Measurements from ENCODE around the gene ERI2.
"Not testable (repeated sequence)": the region's sequence is repeated elsewhere in the genome, so short reads cannot be mapped to it uniquely, and the experiment has no call there.

The ERI2 gene

DNA sequence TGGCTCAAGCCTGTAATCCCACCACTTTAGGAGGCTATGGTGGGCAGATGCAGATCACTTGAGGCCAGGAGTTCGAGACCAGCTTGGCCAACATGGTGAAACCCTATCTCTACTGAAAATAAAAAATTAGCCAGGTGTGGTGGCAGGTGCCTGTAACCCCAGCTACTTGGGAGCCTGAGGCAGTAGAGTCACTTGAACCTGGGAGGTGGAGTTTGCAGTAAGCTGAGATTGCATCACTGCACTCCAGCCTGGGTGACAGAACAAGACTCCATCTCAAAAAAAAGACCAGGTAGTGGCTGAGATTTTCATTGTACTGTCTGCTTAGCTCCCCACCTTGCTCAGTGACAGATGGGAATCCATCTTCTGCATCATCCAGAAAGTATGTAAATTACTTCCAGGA, 41.8 kb downstream of the ERI2 start:
- DNase-seq (ENCODE audit: low spot score), result not testable (repeated sequence)

DNA sequence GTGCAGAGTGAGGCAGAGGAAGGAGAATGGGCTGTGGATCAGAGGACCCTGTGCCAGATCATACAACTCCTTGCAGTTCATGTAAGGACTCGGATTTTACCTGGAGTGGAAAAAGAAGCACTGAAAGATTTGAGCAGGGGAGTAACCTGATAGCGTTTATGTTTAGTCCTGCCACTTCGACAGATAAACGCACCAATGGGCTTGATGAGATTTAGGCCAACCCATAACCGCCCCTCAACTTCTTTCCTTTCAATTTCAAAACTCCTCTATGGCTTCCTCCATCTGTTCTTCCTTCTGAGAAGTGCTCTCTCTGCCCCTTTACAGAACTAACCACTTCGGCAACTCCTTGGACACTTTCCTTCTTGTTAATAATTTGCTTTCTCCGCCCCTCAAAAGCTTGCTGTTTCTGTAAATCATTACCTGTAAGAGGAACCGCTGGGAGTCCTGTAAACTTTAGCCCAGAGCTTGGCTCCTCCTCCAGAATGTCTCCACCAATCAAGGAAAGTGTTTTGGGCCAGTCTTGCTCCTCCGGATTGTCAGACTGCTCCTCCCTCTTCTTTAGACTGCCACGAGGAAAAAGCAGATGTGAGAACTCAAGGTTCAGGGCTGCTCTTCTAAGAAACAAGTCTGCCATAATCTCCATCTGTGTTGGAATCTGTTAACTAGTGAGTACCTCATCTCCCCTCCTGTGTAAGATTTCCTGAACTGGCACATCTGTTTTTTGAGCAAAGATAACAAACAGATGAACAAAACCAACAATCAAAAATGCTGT, 42.6 kb downstream of the ERI2 start, which contains the start of gene ACSM3:
Gene ACSM3, plus strand, starts transcription at position 554 of the 772 bp plus-strand sequence. CDS start 6,021 bp downstream, outside the sequence.
- DNase-seq (ENCODE audit: low spot score), result peak; percentile 70

DNA sequence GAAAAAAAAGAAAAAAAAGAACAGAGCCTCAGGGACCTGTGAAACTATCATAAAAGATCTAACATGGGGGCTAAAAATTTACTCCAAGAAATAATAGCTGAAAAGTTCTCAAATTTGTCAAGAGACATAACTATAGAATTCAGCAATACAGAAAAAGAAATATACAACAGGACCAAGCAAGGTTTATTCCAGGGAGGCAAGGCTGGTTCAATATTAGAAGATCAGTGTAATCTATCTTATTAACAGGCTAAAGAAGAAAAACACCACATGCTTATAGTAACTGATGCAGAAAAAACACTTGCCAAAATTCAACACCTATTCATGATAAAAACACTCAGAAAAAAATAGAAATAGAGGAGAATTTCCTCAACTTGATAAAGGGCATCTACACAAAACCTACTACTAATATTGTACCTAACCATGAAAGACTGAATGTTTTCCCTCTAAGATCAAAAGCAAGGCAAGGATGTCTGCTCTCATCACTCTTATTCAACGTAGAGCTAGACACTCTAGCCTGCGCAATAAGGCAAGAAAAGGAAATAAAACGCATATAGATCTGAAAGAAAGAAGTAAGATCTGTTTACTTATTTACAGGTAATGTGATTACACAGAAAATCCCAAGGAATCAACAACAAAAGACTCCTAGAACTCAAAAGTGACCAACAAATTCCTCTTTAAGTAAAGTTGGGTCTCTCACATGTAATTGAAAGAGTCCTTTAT, 43.7 kb downstream of the ERI2 start:
- no peak for DNase-seq (ENCODE audit: low spot score)

DNA sequence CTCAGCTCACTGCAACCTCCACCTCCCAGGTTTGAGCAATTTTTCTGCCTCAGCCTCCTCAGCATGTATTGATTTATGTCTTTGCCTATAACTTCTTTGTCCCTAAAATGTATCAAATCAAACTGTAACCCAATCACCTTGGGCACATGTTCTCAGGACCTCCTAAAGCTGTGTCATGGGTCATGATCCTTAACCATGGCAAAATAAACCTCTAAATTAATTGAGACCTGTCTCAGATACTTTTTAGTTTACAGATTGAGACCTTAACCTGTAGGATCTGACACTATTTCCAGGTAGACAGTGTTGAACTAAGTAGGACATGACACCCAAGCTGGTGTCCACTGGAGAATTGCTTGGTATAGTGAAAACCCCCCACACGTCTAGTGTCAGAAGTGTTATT, 45.1 kb downstream of the ERI2 start:
- no peak for DNase-seq (ENCODE audit: low spot score)

DNA sequence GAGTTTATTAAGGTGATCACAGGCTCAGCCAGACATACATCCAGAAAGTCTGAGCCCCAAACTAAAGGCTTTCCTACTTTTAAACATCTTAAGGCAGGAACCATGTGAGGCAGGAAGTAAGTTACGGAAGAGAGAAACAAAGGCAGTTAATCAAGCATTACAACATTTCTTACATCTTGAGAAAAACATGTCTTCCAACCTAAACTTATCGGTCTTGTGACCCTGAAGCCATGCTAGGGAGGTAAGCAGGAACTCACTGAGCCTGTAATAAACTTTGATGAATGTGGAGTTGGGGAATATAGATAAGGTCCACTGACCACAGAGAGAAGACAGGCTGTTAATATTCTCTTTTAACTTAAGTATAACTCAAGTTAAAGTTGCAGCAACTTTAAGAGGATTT, 45.9 kb downstream of the ERI2 start:
- DNase-seq (ENCODE audit: low spot score), result no peak

DNA sequence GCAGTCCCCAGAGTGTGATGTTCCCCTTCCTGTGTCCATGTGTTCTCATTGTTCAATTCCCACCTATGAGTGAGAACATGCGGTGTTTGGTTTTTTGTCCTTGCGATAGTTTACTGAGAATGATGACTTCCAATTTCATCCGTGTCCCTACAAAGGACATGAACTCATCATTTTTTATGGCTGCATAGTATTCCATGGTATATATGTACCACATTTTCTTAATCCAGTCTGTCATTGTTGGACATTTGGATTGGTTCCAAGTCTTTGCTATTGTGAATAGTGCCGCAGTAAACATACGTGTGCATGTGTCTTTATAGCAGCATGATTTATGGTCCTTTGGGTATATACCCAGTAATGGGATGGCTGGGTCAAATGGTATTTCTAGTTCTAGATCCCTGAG, 50.5 kb downstream of the ERI2 start:
- not testable (repeated sequence) for DNase-seq (ENCODE audit: low spot score)

DNA sequence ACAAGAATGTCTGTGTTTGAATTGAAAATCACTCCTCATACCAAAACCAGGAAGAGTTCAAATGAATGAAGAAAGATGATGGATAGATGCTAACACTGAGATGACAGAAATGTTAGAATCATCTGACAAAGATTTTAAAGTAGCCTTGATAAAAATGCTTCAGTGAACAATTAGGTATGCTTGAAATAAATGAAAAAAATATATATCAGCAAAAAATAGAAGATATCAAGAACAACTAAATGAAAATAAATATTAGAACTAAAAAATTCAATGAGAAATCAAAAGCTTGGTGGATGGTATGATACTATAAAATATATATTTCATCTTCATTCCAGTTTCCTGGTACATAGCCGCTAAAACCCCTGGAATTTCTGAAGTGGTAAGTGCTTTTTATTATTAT, 51.0 kb downstream of the ERI2 start:
- no peak for DNase-seq (ENCODE audit: low spot score)

DNA sequence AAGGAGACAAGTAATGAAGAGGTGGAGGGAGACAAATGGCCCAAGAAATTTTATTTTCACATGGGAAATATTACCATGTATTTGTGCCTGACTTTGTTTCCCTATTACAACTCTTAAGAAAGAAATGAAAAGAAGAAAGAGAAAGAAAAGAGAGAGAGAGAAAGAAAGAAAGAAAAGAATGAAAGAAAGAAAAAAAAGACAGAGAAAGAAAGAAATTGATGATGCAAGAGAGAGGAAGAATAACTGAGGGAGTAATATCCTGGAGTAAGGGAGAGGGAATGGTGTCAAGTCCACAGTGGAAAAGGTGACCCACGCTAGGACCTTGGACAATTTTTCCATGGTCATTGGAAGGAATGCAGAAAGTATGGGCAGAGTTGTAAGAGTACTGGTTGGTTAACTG, 52.5 kb downstream of the ERI2 start:
- DNase-seq (ENCODE audit: low spot score), result no peak

DNA sequence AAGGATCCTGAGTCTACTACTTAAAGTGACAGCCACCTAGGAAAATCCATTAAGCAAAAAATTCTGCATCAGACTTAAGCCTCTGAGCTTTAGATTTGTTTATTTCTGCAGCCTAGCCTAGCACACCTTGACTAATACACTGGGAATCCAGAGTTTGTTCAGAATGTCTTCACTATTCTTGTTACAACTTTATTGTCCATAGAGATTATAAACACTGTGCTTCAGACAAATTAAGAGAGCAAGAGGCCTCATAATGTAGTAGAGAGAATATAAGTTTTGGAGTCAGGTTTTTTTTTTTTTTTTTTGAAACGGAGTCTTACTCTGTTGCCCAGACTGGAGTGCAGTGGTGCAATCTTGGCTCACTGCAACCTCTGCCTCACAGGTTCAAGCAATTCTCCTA, 55.7 kb downstream of the ERI2 start:
- no peak for DNase-seq (ENCODE audit: low spot score)

DNA sequence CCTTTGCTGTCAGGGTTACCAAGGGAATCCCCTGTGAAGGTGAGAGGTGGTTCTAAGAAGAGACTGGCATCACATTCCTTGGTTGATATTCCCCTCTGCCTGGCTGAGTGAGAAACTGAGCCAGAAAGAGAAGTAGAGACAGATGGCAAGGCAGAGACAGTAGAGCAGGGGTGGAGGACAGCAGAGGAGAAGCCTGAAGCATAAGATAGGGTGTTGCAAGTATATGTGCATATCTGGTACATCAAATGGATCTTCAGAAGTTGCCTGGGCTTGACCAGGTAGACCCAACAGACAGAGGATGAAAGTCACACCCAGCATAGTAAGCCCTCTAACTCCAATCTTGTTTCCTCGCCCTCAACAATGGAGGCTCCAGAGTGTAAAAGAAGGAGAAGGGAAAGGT, 56.8 kb downstream of the ERI2 start:
- DNase-seq (ENCODE audit: low spot score), result no peak

GRCh38 chr16:20747030-20747816, 59.0 kb downstream of the ERI2 start:
- DNase-seq (ENCODE audit: low spot score), result no peak

- no peak for DNase-seq (ENCODE audit: low spot score)
Measured at GRCh38 chr16:20746461-20746860, 59.8 kb downstream of the ERI2 start.

Measured in Ammon's horn (tissue), 1 donor.